ENCODE data around the gene SLC7A6OS.

The SLC7A6OS gene

DNA sequence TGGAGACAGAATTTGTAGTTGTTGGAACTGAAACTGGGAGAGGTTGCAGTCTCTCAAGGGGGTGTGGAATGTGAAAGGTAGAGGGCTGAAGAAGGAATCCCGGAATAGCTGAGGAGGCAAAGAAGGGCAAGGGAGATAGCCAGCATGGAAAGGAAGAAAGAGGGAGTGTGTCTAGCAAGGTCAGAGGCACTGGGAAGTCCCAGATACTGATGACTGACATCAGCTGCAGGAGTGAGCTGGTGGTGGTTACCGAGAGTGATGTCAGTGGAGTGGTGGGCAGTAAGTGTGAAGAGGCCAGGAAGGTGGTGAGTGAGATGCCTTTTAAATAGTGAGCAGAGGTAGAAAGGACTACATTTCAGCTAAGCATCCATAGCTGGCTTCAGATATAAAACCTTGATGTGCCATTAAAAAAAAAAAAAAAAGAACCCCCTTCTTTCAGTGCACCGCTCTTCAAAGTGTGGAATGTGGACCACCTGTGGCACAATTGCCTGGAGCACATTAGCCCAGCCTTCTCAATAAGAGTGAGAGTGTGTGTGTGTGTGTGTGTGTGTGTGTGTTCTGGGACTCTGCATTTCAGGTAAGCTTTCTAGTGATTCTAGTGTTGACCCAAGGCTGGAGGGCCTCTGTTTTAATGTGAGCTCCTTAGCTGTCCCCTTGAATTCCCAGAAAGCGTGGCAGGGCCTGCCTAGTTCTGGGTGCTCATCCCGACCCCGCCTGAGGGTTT is 8.6 kb upstream of the SLC7A6OS start:
- Histone ChIP-seq H3K27ac (replicated peaks) (no peak overlapping the region), H3K4me3 (replicated peaks; ENCODE audit: insufficient read depth, low read length) (no peak overlapping the region), H3K27me3 (ENCODE audit: insufficient read depth, poor library complexity, severe bottlenecking) (no peaks in the 10 kb centered on the region)
- DNase-seq (ENCODE audit: low read depth in 1 of 2, low spot score in 1 of 2): no peak
- TF ChIP-seq GABPA (IDR thresholded peaks at IDR 0.05; ENCODE audit: low read depth): no peak
- no peak for TF ChIP-seq SPI1 (IDR thresholded peaks at IDR 0.05; ENCODE audit: borderline replicate concordance, low read depth)
- TF ChIP-seq, protein P1, sequence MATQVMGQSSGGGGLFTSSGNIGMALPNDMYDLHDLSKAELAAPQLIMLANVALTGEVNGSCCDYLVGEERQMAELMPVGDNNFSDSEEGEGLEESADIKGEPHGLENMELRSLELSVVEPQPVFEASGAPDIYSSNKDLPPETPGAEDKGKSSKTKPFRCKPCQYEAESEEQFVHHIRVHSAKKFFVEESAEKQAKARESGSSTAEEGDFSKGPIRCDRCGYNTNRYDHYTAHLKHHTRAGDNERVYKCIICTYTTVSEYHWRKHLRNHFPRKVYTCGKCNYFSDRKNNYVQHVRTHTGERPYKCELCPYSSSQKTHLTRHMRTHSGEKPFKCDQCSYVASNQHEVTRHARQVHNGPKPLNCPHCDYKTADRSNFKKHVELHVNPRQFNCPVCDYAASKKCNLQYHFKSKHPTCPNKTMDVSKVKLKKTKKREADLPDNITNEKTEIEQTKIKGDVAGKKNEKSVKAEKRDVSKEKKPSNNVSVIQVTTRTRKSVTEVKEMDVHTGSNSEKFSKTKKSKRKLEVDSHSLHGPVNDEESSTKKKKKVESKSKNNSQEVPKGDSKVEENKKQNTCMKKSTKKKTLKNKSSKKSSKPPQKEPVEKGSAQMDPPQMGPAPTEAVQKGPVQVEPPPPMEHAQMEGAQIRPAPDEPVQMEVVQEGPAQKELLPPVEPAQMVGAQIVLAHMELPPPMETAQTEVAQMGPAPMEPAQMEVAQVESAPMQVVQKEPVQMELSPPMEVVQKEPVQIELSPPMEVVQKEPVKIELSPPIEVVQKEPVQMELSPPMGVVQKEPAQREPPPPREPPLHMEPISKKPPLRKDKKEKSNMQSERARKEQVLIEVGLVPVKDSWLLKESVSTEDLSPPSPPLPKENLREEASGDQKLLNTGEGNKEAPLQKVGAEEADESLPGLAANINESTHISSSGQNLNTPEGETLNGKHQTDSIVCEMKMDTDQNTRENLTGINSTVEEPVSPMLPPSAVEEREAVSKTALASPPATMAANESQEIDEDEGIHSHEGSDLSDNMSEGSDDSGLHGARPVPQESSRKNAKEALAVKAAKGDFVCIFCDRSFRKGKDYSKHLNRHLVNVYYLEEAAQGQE (IDR thresholded peaks at IDR 0.05; ENCODE audit: insufficient replicate concordance, low read depth): no peak
- TF ChIP-seq POLR2AphosphoS5 (IDR thresholded peaks at IDR 0.05; ENCODE audit: low read depth): no peak
- TF ChIP-seq, protein P2, sequence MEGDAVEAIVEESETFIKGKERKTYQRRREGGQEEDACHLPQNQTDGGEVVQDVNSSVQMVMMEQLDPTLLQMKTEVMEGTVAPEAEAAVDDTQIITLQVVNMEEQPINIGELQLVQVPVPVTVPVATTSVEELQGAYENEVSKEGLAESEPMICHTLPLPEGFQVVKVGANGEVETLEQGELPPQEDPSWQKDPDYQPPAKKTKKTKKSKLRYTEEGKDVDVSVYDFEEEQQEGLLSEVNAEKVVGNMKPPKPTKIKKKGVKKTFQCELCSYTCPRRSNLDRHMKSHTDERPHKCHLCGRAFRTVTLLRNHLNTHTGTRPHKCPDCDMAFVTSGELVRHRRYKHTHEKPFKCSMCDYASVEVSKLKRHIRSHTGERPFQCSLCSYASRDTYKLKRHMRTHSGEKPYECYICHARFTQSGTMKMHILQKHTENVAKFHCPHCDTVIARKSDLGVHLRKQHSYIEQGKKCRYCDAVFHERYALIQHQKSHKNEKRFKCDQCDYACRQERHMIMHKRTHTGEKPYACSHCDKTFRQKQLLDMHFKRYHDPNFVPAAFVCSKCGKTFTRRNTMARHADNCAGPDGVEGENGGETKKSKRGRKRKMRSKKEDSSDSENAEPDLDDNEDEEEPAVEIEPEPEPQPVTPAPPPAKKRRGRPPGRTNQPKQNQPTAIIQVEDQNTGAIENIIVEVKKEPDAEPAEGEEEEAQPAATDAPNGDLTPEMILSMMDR (IDR thresholded peaks at IDR 0.05; ENCODE audit: insufficient read depth, low read length): no peak

DNA sequence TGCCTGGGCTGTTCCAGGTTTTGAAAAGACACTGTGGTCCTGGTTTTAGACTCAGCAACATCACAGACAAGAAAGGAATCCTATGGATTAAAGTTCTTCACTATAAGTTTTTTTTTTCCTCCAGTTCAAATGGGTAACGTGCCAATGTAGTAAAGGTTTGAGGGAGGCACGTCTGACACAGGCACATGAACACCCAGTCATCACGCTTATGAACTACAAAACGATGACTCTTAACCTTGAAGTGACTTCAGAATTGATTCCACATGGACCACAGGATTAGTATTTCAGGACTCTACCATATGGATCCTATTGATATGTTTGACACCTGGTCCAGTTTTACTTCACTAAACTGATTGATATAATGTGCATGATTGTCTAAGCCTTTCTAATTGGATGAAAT is 2.4 kb upstream of the SLC7A6OS start:
- TF ChIP-seq POLR2AphosphoS5 (IDR thresholded peaks at IDR 0.05; ENCODE audit: low read depth) (no peak), SPI1 (IDR thresholded peaks at IDR 0.05; ENCODE audit: borderline replicate concordance, low read depth) (no peak), GABPA (IDR thresholded peaks at IDR 0.05; ENCODE audit: low read depth) (no peak)
- TF ChIP-seq, protein P1 (IDR thresholded peaks at IDR 0.05; ENCODE audit: insufficient replicate concordance, low read depth): no peak
- TF ChIP-seq, protein P2 (IDR thresholded peaks at IDR 0.05; ENCODE audit: insufficient read depth, low read length): no peak
- no peak overlapping the region for H3K4me3 ChIP-seq (replicated peaks; ENCODE audit: insufficient read depth, low read length)
- no peaks in the 10 kb centered on the region for H3K27me3 ChIP-seq (ENCODE audit: insufficient read depth, poor library complexity, severe bottlenecking)
- no peak for DNase-seq (ENCODE audit: low read depth in 1 of 2, low spot score in 1 of 2)
- no peak overlapping the region for H3K27ac ChIP-seq (replicated peaks)

DNA sequence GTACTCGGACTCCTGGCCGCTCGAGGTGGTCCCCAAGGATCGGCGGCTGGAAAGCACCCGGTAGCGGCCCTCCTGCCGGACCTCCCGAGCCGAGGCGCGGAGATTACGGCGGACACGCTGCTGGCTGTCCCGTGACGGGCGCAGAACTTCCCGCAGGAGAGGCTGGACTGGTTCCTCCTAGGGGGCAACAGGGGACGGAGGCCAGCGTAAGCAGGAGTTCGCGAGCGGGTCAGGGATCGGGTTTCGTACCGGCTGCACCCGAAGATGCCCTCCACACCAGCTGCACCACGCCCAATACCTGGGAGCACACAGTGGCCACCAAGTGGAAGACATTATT is 341 bp downstream of the SLC7A6OS start:
- TF ChIP-seq, protein P2 (IDR thresholded peaks at IDR 0.05; ENCODE audit: insufficient read depth, low read length): no peak
- TF ChIP-seq GABPA (IDR thresholded peaks at IDR 0.05; ENCODE audit: low read depth): no peak
- TF ChIP-seq POLR2AphosphoS5 (IDR thresholded peaks at IDR 0.05; ENCODE audit: low read depth): no peak
- TF ChIP-seq SPI1 (IDR thresholded peaks at IDR 0.05; ENCODE audit: borderline replicate concordance, low read depth): no peak
- TF ChIP-seq, protein P1 (IDR thresholded peaks at IDR 0.05; ENCODE audit: insufficient replicate concordance, low read depth): no peak
- peak overlapping the region; percentile 88 for H3K27ac ChIP-seq (replicated peaks)
- no peak for DNase-seq (ENCODE audit: low read depth in 1 of 2, low spot score in 1 of 2)

More for the DNA sequence above, 341 bp downstream of the SLC7A6OS start:
- Histone ChIP-seq H3K4me3 (replicated peaks; ENCODE audit: insufficient read depth, low read length) (peak overlapping the region; percentile 96), H3K27me3 (ENCODE audit: insufficient read depth, poor library complexity, severe bottlenecking) (no peaks in the 10 kb centered on the region)
